HEK293 (cell line): ENCODE measurements around the gene PIANP.

ENCODE experiments used
- CTCF ChIA-PET: fragments of 350-600 bp; formaldehyde crosslinking; extraction: SDS; loops from one replicate; lab custom pipeline; 2021; ENCODE audit warnings: antibody characterized with exemption; lab: Yijun Ruan, JAX
- POLR2A ChIA-PET: fragments of 300-600 bp; formaldehyde crosslinking; extraction: SDS; loops from one replicate; lab custom pipeline; 2020; ENCODE audit warnings: antibody characterized with exemption, inconsistent platforms; lab: Yijun Ruan, JAX
- H3K27ac ChIP-seq: fragments of 200-500 bp; sonication (Bioruptor generic); 2 replicates; pipeline ENCODE4 v1.5.1; 2014; ENCODE audit warnings: low read depth, low read length, control low read depth, inconsistent platforms; ENCODE audit errors: extremely low read depth
- H3K36me3 ChIP-seq, 2 experiments: fragments of 200-500 bp in 1 of 2; sonication (Bioruptor generic) in 1 of 2; 1 replicate in 1 of 2; 2 replicates in 1 of 2; pipeline ENCODE4 v1.5.1; 2014 to 2017; ENCODE audit warnings: inconsistent platforms in 2 of 2, low read length in 2 of 2; ENCODE audit not compliant: control insufficient read depth in 2 of 2, insufficient read depth in 1 of 2
- H3K4me1 ChIP-seq: fragments of 200-500 bp; sonication (Bioruptor generic); 2 replicates; pipeline ENCODE4 v1.5.1; 2014; ENCODE audit warnings: mild to moderate bottlenecking, low read length, inconsistent platforms; ENCODE audit not compliant: control insufficient read depth, insufficient read depth
- H3K4me3 ChIP-seq: 2 replicates; pipeline ENCODE4 v1.5.1; 2011; ENCODE audit warnings: low read depth, mild to moderate bottlenecking, control low read depth, low read length, moderate library complexity
- H3K9me3 ChIP-seq: fragments of 200-500 bp; sonication (Bioruptor generic); 2 replicates; pipeline ENCODE4 v1.5.1; 2014; ENCODE audit warnings: low read depth, low read length, inconsistent platforms; ENCODE audit not compliant: control insufficient read depth, insufficient read depth
- PRDM1 ChIP-seq: fragments of 450-650 bp; formaldehyde crosslinking; IDR thresholded peaks from 2 replicates; pipeline ENCODE4; 2016; ENCODE audit warnings: missing biosample characterization, missing genetic modification characterization
- SP7 ChIP-seq: fragments of 450-650 bp; formaldehyde crosslinking; IDR thresholded peaks from 2 replicates; pipeline ENCODE4 v1.5.1; 2016; ENCODE audit warnings: missing biosample characterization, missing genetic modification characterization
- TCF7L2 ChIP-seq: IDR thresholded peaks from 2 replicates; pipeline ENCODE4 v1.6.1; 2011; ENCODE audit warnings: low read depth, mild to moderate bottlenecking, inconsistent platforms, low read length, moderate library complexity, borderline replicate concordance
- YY2 ChIP-seq: fragments of 450-650 bp; formaldehyde crosslinking; IDR thresholded peaks from 2 replicates; pipeline ENCODE4 v1.5.1; 2016; ENCODE audit warnings: missing biosample characterization, missing genetic modification characterization
- ZBTB20 ChIP-seq: fragments of 450-650 bp; formaldehyde crosslinking; IDR thresholded peaks from 2 replicates; pipeline ENCODE4 v1.5.1; 2016; ENCODE audit warnings: missing biosample characterization, missing genetic modification characterization
- ZFP69B ChIP-seq: fragments of 450-650 bp; formaldehyde crosslinking; IDR thresholded peaks from 2 replicates; pipeline ENCODE4 v1.5.1; 2016; ENCODE audit warnings: missing biosample characterization, missing genetic modification characterization
- ZNF10 ChIP-seq: fragments of 450-650 bp; formaldehyde crosslinking; IDR thresholded peaks from 2 replicates; pipeline ENCODE4 v1.5.1; 2017; ENCODE audit warnings: missing biosample characterization, missing genetic modification characterization
- ZNF423 ChIP-seq: fragments of 450-650 bp; formaldehyde crosslinking; IDR thresholded peaks from 2 replicates; pipeline ENCODE4 v1.5.1; 2016; ENCODE audit warnings: missing biosample characterization, missing genetic modification characterization
- ZNF664 ChIP-seq: fragments of 450-650 bp; formaldehyde crosslinking; IDR thresholded peaks from 2 replicates; pipeline ENCODE4 v1.5.1; 2016; ENCODE audit warnings: missing biosample characterization, missing genetic modification characterization
- ZNF76 ChIP-seq: fragments of 450-650 bp; formaldehyde crosslinking; IDR thresholded peaks from 2 replicates; pipeline ENCODE4; 2016; ENCODE audit warnings: low read depth, missing biosample characterization, missing genetic modification characterization, borderline replicate concordance
- ZSCAN16 ChIP-seq: fragments of 450-650 bp; formaldehyde crosslinking; IDR thresholded peaks from 2 replicates; pipeline ENCODE4 v1.5.1; 2016; ENCODE audit warnings: missing biosample characterization, missing genetic modification characterization
- TF ChIP-seq, protein P1 (sequence below): fragments of 450-650 bp; formaldehyde crosslinking; IDR thresholded peaks from 2 replicates; pipeline ENCODE4 v1.5.1; 2016; ENCODE audit warnings: missing biosample characterization, missing genetic modification characterization
- TF ChIP-seq, protein P2 (sequence below): fragments of 450-650 bp; formaldehyde crosslinking; conservative IDR thresholded peaks from 2 replicates; pipeline ENCODE4 v1.5.1; 2016; ENCODE audit warnings: low read depth, missing biosample characterization, missing genetic modification characterization
- TF ChIP-seq, protein P3 (sequence below): fragments of 450-650 bp; formaldehyde crosslinking; IDR thresholded peaks from 2 replicates; pipeline ENCODE4 v1.5.1; 2017; ENCODE audit warnings: missing biosample characterization, mild to moderate bottlenecking, missing genetic modification characterization, moderate library complexity
- TF ChIP-seq, protein P4 (sequence below): fragments of 450-650 bp; formaldehyde crosslinking; IDR thresholded peaks from 2 replicates; pipeline ENCODE4 v1.5.1; 2016; ENCODE audit warnings: missing biosample characterization, missing genetic modification characterization
- TF ChIP-seq, protein P5 (sequence below): fragments of 450-650 bp; formaldehyde crosslinking; IDR thresholded peaks from 2 replicates; pipeline ENCODE4 v1.5.1; 2016; ENCODE audit warnings: missing biosample characterization, missing genetic modification characterization

The PIANP gene

DNA sequence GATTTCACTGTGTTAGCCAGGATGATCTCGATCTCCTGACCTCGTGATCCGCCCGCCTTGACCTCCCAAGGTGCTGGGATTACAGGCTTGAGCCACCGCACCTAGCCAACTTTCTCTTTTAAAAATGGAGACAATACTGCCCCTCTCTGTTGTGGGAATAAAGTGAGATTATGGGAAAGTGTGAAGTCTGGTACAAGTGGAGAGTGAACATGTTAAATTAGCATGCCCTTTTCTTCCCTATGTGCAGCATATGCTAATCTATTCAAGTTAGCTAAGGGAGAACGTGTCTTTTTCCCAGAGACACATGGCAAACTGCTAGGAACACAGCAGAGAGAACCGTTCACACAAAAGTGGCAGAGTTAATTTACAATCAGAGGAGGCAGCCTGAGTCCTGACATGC lies 24.7 kb upstream of the PIANP start:
- H3K9me3 ChIP-seq: no peaks in the 10 kb centered on the region
- H3K4me1 ChIP-seq: peaks cover 11% of the 10 kb centered on the region
- no peak overlapping the region for H3K4me3 ChIP-seq
- ChIA-PET POLR2A (interaction anchor here (3.6 to 4.0 kb wide), 2 partner anchors 27 to 36 kb away, joined by 49 to 104 read pairs; partner anchors contain the start of genes MLF2 and ZNF384), CTCF (interaction anchor here (0.7 to 3.5 kb wide), 4 partner anchors 9 to 161 kb away, joined by 3 to 21 read pairs (median 3); partner anchors contain the start of gene MLF2)
- peaks cover 15 to 36% of the 10 kb centered on the region in 2 experiments for H3K36me3 ChIP-seq
- TF ChIP-seq, protein P1, sequence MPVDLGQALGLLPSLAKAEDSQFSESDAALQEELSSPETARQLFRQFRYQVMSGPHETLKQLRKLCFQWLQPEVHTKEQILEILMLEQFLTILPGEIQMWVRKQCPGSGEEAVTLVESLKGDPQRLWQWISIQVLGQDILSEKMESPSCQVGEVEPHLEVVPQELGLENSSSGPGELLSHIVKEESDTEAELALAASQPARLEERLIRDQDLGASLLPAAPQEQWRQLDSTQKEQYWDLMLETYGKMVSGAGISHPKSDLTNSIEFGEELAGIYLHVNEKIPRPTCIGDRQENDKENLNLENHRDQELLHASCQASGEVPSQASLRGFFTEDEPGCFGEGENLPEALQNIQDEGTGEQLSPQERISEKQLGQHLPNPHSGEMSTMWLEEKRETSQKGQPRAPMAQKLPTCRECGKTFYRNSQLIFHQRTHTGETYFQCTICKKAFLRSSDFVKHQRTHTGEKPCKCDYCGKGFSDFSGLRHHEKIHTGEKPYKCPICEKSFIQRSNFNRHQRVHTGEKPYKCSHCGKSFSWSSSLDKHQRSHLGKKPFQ (tag by site-specific recombination): 0 out of 2 replicates have a peak, but pooled peaks have one; percentile 15
- peak; percentile 63; the same call in 1 of the 2 replicates for TF ChIP-seq PRDM1 (tag by site-specific recombination)
- TF ChIP-seq, protein P2, sequence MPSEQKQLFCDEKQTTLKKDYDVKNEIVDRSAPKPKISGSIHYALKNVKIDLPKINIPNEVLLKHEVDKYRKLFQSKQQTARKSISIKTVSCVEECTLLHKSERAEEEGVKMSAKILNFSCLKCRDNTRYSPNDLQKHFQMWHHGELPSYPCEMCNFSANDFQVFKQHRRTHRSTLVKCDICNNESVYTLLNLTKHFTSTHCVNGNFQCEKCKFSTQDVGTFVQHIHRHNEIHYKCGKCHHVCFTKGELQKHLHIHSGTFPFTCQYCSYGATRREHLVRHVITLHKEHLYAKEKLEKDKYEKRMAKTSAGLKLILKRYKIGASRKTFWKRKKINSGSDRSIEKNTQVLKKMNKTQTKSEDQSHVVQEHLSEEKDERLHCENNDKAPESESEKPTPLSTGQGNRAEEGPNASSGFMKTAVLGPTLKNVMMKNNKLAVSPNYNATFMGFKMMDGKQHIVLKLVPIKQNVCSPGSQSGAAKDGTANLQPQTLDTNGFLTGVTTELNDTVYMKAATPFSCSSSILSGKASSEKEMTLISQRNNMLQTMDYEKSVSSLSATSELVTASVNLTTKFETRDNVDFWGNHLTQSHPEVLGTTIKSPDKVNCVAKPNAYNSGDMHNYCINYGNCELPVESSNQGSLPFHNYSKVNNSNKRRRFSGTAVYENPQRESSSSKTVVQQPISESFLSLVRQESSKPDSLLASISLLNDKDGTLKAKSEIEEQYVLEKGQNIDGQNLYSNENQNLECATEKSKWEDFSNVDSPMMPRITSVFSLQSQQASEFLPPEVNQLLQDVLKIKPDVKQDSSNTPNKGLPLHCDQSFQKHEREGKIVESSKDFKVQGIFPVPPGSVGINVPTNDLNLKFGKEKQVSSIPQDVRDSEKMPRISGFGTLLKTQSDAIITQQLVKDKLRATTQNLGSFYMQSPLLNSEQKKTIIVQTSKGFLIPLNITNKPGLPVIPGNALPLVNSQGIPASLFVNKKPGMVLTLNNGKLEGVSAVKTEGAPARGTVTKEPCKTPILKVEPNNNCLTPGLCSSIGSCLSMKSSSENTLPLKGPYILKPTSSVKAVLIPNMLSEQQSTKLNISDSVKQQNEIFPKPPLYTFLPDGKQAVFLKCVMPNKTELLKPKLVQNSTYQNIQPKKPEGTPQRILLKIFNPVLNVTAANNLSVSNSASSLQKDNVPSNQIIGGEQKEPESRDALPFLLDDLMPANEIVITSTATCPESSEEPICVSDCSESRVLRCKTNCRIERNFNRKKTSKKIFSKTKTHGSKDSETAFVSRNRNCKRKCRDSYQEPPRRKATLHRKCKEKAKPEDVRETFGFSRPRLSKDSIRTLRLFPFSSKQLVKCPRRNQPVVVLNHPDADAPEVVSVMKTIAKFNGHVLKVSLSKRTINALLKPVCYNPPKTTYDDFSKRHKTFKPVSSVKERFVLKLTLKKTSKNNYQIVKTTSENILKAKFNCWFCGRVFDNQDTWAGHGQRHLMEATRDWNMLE (tag by site-specific recombination): no peak
- no peak overlapping the region for H3K27ac ChIP-seq

DNA sequence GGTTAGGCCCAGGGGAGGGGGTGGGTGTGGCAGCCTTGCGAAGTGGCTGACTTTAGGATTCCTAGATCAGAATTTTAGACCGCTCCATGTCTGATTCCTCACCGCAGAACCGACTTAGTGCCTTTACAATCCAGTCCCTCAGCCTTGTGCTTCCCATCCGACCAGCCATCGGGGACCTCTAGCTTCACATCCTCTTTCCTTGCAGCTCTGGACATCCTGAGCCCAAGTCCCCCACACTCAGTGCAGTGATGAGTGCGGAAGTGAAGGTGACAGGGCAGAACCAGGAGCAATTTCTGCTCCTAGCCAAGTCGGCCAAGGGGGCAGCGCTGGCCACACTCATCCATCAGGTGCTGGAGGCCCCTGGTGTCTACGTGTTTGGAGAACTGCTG lies 23.8 kb upstream of the PIANP start:
- H3K9me3 ChIP-seq: no peaks in the 10 kb centered on the region
- peaks cover 10 to 27% of the 10 kb centered on the region in 2 experiments for H3K36me3 ChIP-seq
- peak overlapping the region; percentile 63 for H3K27ac ChIP-seq
- CTCF ChIA-PET: interaction anchor here (0.7 to 3.5 kb wide), 6 partner anchors 11 to 105 kb away, joined by 3 to 21 read pairs (median 3); partner anchors contain the start of genes MLF2 and PTMS
- peak overlapping the region; percentile 46 for H3K4me3 ChIP-seq
- peaks cover 11% of the 10 kb centered on the region for H3K4me1 ChIP-seq
- POLR2A ChIA-PET: interaction anchor here (0.6 to 4.0 kb wide), 28 partner anchors 9 to 415 kb away, joined by 3 to 104 read pairs (median 5); partner anchors contain the start of genes C12orf57, CDCA3, GAPDH and GPR162
- peak; percentile 82 for TF ChIP-seq ZNF10 (tag by site-specific recombination)
- TF ChIP-seq, protein P3, sequence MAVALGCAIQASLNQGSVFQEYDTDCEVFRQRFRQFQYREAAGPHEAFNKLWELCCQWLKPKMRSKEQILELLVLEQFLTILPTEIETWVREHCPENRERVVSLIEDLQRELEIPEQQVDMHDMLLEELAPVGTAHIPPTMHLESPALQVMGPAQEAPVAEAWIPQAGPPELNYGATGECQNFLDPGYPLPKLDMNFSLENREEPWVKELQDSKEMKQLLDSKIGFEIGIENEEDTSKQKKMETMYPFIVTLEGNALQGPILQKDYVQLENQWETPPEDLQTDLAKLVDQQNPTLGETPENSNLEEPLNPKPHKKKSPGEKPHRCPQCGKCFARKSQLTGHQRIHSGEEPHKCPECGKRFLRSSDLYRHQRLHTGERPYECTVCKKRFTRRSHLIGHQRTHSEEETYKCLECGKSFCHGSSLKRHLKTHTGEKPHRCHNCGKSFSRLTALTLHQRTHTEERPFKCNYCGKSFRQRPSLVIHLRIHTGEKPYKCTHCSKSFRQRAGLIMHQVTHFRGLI (tag by site-specific recombination): no peak

DNA sequence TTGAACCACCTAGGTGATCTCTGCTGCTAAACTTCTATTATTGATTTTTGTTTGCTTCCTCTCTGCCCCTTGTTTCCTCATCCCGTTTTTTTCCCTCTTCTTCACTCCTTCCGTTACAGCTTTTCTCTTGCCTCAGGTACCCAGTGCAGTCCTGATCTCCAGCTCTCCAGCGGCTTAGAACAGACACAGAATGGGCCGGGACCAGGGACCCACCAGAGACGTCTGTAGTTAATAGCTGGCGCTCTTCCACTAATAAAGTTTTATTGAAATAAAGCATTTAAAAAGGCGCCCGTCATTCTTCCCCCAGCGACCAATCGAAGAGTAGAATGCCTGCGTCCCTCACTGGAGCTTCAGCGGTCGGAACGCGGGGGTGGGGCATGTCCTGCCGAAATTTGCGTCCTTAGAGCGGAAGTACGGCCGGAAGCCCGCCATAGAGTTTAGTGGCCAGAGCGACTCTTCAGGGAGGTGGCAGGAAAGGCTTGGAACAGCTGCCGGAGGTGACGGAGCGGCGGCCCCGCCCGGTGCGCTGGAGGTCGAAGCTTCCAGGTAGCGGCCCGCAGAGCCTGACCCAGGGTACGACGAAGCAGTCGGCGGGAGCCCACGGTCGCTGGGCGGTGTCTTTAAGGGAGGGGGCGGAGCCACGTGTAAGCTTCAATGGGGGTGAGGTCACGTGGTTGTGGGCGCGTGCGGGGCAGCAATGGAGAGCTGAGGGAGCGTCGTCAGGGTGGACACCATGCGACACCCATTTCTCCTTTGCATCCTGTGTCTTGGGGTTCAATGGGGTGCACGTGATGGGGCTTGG lies 23.2 kb upstream of the PIANP start, which contains the start of gene COPS7A:
TSS of gene COPS7A (plus strand) at position 440 of the 802 bp plus-strand sequence. CDS start 611 bp downstream, outside the sequence.
- peaks cover 11% of the 10 kb centered on the region for H3K4me1 ChIP-seq
- H3K9me3 ChIP-seq: no peaks in the 10 kb centered on the region
- CTCF ChIA-PET: interaction anchor here (0.5 to 3.5 kb wide), 12 partner anchors 12 to 160 kb away, joined by 3 to 21 read pairs (median 4); partner anchors contain the start of genes MLF2 and PTMS
- peaks cover 5 to 21% of the 10 kb centered on the region in 2 experiments for H3K36me3 ChIP-seq
- POLR2A ChIA-PET: interaction anchor here (0.5 to 4.0 kb wide), 39 partner anchors 10 to 416 kb away, joined by 3 to 104 read pairs (median 4); partner anchors contain the start of genes C12orf57, CDCA3, GAPDH and GPR162
- H3K27ac ChIP-seq: peak within 1 kb of the TSS; percentile 81
- peak within 1 kb of the TSS; percentile 58 for H3K4me3 ChIP-seq
- peak; percentile 92 for TF ChIP-seq SP7 (tag by site-specific recombination)
- TF ChIP-seq, protein P4, sequence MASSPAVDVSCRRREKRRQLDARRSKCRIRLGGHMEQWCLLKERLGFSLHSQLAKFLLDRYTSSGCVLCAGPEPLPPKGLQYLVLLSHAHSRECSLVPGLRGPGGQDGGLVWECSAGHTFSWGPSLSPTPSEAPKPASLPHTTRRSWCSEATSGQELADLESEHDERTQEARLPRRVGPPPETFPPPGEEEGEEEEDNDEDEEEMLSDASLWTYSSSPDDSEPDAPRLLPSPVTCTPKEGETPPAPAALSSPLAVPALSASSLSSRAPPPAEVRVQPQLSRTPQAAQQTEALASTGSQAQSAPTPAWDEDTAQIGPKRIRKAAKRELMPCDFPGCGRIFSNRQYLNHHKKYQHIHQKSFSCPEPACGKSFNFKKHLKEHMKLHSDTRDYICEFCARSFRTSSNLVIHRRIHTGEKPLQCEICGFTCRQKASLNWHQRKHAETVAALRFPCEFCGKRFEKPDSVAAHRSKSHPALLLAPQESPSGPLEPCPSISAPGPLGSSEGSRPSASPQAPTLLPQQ (tag by site-specific recombination): peak; percentile 96
- TF ChIP-seq ZNF76 (tag by site-specific recombination): peak; percentile 58
- peak; percentile 37; the same call in 1 of the 2 replicates for TF ChIP-seq ZNF664
- no peak for TF ChIP-seq ZSCAN16 (tag by site-specific recombination)
- peak; percentile 81 for TF ChIP-seq YY2 (tag by site-specific recombination)
- peak; percentile 20; the same call in 1 of the 2 replicates for TF ChIP-seq TCF7L2
- peak; percentile 92 for TF ChIP-seq ZFP69B (tag by site-specific recombination)
- TF ChIP-seq, protein P5, sequence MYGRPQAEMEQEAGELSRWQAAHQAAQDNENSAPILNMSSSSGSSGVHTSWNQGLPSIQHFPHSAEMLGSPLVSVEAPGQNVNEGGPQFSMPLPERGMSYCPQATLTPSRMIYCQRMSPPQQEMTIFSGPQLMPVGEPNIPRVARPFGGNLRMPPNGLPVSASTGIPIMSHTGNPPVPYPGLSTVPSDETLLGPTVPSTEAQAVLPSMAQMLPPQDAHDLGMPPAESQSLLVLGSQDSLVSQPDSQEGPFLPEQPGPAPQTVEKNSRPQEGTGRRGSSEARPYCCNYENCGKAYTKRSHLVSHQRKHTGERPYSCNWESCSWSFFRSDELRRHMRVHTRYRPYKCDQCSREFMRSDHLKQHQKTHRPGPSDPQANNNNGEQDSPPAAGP (tag by site-specific recombination): peak; percentile 76
- peak; percentile 21; the same call in 1 of the 2 replicates for TF ChIP-seq ZBTB20 (tag by site-specific recombination)
- TF ChIP-seq ZNF423 (tag by site-specific recombination): no peak
